NCI-H2029 treated with DMSO at 0.1 percent for 48 hours (cell line): ENCODE measurements around the gene ULBP2.
"Not testable (repeated sequence)": the region's sequence is repeated elsewhere in the genome, so short reads cannot be mapped to it uniquely, and the experiment has no call there.

ENCODE experiments used
- DNase-seq: peaks from one replicate; lab custom pipeline; 2025; lab: John Stamatoyannopoulos, UW

Gene ULBP2

GRCh38 chr6:149951626-149952025 is 9.8 kb downstream of the ULBP2 start:
- DNase-seq, result no peak

- DNase-seq, result not testable (repeated sequence)
These were observed 11.6 kb downstream of the ULBP2 start for GRCh38 chr6:149953390-149953789.

- not testable (repeated sequence) for DNase-seq
These were observed 12.1 kb downstream of the ULBP2 start for GRCh38 chr6:149953934-149954327.

- not testable (repeated sequence) for DNase-seq
These were observed 12.6 kb downstream of the ULBP2 start for GRCh38 chr6:149954328-149954983.

- DNase-seq, result not testable (repeated sequence)
These were observed 13.3 kb downstream of the ULBP2 start for GRCh38 chr6:149954984-149955653.

- not testable (repeated sequence) for DNase-seq
These were observed 14.0 kb downstream of the ULBP2 start for GRCh38 chr6:149955654-149956317.

- DNase-seq, result not testable (repeated sequence)
These were observed 16.3 kb downstream of the ULBP2 start for GRCh38 chr6:149958124-149958523.

GRCh38 chr6:149959806-149960205 is 18.0 kb downstream of the ULBP2 start:
- DNase-seq, result not testable (repeated sequence)

GRCh38 chr6:149960488-149960887 is 18.7 kb downstream of the ULBP2 start:
- DNase-seq, result no peak

GRCh38 chr6:149961728-149962425 is 20.1 kb downstream of the ULBP2 start:
- no peak for DNase-seq

- DNase-seq, result no peak
These were observed 20.8 kb downstream of the ULBP2 start for GRCh38 chr6:149962461-149963211.

GRCh38 chr6:149963212-149963461 is 21.3 kb downstream of the ULBP2 start:
- DNase-seq, result no peak

GRCh38 chr6:149963462-149964307 is 21.9 kb downstream of the ULBP2 start, which contains the start of gene ULBP1:
TSS of gene ULBP1 (plus strand) at chr6:149963943. CDS start at chr6:149964050, 107 bp downstream.
- DNase-seq, result no peak

- DNase-seq, result no peak
These were observed 22.7 kb downstream of the ULBP2 start for GRCh38 chr6:149964308-149965193.

GRCh38 chr6:149965194-149966020 is 23.6 kb downstream of the ULBP2 start:
- DNase-seq, result no peak

- DNase-seq, result not testable (repeated sequence)
These were observed 24.5 kb downstream of the ULBP2 start for GRCh38 chr6:149966319-149966718.

- DNase-seq, result no peak
These were observed 25.8 kb downstream of the ULBP2 start for GRCh38 chr6:149967591-149967990.

- DNase-seq, result not testable (repeated sequence)
These were observed 26.2 kb downstream of the ULBP2 start for GRCh38 chr6:149967999-149968398.

GRCh38 chr6:149968909-149969308 is 27.1 kb downstream of the ULBP2 start:
- DNase-seq, result not testable (repeated sequence)
